HG03025 (cell line): ENCODE results near the gene ZNF30.
"Not testable (repeated sequence)": the region's sequence is repeated elsewhere in the genome, so short reads cannot be mapped to it uniquely, and the experiment has no call there.

Experiments used
- ATAC-seq: cut with Tn5 transposase; IDR thresholded peaks from one replicate; pipeline ENCODE4 v1.9.1; 2021; ENCODE audit warnings: mild to moderate bottlenecking, moderate library complexity; ENCODE audit not compliant: unreplicated experiment, low FRiP score

The ZNF30 gene

GRCh38 chr19:34983786-34984185, 57.1 kb downstream of the ZNF30 start:
- no peak for ATAC-seq

- no peak for ATAC-seq
Observed at GRCh38 chr19:34984287-34984686, 57.6 kb downstream of the ZNF30 start.

GRCh38 chr19:34985249-34986022, 58.7 kb downstream of the ZNF30 start:
- no peak for ATAC-seq

GRCh38 chr19:34988119-34988518, 61.4 kb downstream of the ZNF30 start:
- no peak for ATAC-seq

- ATAC-seq = no peak
Observed at GRCh38 chr19:34989298-34989697, 62.6 kb downstream of the ZNF30 start.

- no peak for ATAC-seq
Observed at GRCh38 chr19:34990578-34991192, 64.0 kb downstream of the ZNF30 start.

GRCh38 chr19:34991542-34992333, 65.0 kb downstream of the ZNF30 start:
- ATAC-seq = no peak

- ATAC-seq = not testable (repeated sequence)
Observed at GRCh38 chr19:34992582-34992981, 65.9 kb downstream of the ZNF30 start.

GRCh38 chr19:34994286-34994642, 67.6 kb downstream of the ZNF30 start:
- no peak for ATAC-seq
